ENCODE measurements around the gene PPP4R3B.

PPP4R3B gene

DNA sequence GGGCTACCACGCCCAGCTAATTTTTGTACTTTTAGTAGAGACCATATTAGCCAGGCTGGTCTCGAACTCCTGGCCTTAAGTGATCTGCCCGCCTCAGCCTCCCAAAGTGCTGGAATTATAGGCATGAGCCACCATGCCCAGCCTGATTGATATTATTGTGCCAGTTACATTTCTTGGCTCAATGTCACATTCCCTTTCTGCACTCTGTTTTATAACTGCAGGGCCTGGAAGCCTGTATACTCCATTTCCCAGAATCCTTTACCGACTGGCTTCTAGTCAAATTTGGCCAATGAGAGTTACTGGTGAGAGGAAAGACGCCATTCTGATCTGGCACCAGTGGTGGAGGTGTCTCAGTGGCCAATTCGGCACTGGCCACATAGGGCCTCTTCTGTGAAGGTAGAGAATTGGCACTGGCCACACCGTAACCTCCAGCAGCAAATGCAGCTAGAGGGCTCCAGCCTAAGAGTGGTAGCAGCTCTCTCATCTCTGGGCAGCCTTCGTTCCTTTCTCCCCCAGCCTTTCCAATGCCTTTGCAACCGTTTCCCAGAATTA is 114.8 kb downstream of the PPP4R3B start:
- DNase-seq: no peak

DNA sequence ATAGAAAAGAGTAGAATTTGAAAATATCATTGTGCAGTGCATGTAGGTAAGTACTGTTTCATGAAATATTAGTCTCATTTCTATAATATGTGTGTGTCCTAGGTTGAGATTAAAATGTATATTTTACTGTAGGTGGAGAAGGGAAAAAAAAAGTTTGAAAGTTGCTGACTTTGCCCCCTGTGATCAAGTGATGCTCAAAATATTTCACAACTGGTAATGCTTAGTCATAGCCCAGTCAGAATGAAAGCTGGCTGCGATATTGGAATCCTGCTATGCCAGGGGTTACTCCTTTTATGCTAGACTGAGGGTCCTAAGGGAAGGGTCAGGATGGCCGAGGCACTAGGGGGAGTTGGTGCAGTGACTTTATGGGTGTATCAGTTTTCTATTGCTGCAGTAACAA is 117.4 kb downstream of the PPP4R3B start:
- no peak for DNase-seq

DNA sequence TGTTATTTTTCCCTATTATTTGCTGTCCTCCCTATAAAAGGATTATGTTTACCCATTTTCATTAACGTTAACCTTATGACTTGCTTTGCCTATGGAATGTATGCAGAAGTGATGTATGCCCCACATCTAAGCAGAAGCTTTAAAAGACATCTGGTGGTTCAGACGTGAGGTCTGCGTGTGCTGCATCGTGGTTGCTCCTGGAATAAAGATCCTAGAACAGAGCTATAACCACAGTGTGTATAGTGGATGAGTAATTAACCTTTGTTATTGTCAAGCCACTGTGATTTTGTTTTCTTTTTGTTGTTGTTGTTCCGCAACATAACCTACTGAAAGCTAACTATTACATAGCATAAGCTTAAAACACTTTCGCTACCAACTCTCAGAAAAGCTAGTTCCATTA is 118.8 kb downstream of the PPP4R3B start:
- DNase-seq: no peak

All from femur (tissue), 1 donor.